ENCODE results near the gene GTF2IRD1. TPM values are rescaled to one million over a fixed set of nuclear protein-coding genes. Genes with fewer than 3 reads are reported as not detected.

The GTF2IRD1 gene
- total RNA-seq, 1 donor from 2014 or later = 18.2 TPM

DNA sequence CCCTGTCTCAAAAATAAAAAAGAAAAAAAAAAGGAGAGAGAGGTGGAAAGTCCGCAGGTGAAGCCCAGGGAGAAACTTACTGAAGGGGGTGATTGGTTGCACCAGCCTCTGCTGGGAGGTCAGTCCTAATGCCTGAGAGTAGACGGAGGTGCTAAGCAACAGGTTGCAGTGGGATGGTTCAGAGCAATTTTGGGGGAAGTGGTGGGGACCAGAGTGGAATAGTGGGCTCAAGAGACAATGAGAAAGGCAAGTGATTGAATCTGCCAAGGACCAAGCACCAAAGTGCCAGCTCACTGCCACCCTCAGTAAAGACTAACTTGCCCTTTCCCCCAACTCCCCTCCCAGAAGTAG is 113.6 kb downstream of the GTF2IRD1 start:
- H3K27me3 ChIP-seq (ENCODE audit: control insufficient read depth, insufficient read depth, low read length) = no peaks in the 10 kb centered on the region
- TF ChIP-seq, protein P1, sequence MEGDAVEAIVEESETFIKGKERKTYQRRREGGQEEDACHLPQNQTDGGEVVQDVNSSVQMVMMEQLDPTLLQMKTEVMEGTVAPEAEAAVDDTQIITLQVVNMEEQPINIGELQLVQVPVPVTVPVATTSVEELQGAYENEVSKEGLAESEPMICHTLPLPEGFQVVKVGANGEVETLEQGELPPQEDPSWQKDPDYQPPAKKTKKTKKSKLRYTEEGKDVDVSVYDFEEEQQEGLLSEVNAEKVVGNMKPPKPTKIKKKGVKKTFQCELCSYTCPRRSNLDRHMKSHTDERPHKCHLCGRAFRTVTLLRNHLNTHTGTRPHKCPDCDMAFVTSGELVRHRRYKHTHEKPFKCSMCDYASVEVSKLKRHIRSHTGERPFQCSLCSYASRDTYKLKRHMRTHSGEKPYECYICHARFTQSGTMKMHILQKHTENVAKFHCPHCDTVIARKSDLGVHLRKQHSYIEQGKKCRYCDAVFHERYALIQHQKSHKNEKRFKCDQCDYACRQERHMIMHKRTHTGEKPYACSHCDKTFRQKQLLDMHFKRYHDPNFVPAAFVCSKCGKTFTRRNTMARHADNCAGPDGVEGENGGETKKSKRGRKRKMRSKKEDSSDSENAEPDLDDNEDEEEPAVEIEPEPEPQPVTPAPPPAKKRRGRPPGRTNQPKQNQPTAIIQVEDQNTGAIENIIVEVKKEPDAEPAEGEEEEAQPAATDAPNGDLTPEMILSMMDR (IDR thresholded peaks at IDR 0.05; ENCODE audit: insufficient read depth, low read length, severe bottlenecking) = no peak
- H3K4me3 ChIP-seq (ENCODE audit: low read depth, low read length) = no peak overlapping the region
- no peak for DNase-seq (ENCODE audit: low read depth)
- no peak for FAIRE-seq
- peaks cover 1% of the 10 kb centered on the region for H3K36me3 ChIP-seq (ENCODE audit: control insufficient read depth, insufficient read depth, low read length)

DNA sequence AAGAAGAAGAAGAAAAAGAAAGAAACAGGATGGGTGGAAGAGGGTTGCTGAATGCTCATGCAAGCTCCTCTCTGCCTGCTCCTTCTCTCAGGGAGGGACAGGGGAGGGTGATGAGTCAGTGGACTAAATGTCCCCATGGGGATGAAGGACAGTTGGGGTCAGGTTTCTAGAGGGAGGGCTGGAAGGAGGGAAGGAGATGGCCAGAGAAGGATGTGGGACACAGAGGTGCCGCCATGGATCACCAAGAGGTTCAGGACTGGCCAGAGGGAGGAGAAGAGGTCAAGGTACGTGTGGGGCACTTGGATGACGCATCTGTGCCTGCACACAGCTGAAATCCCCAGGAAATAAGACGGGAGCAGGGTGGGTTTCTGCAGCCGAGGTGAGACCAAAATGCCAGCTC is 115.0 kb downstream of the GTF2IRD1 start:
- TF ChIP-seq, protein P1 (IDR thresholded peaks at IDR 0.05; ENCODE audit: insufficient read depth, low read length, severe bottlenecking) = no peak
- FAIRE-seq (no peak), DNase-seq (ENCODE audit: low read depth) (no peak)
- no peaks in the 10 kb centered on the region for H3K27me3 ChIP-seq (ENCODE audit: control insufficient read depth, insufficient read depth, low read length)
- peaks cover 1% of the 10 kb centered on the region for H3K36me3 ChIP-seq (ENCODE audit: control insufficient read depth, insufficient read depth, low read length)
- H3K4me3 ChIP-seq (ENCODE audit: low read depth, low read length) = no peak overlapping the region

DNA sequence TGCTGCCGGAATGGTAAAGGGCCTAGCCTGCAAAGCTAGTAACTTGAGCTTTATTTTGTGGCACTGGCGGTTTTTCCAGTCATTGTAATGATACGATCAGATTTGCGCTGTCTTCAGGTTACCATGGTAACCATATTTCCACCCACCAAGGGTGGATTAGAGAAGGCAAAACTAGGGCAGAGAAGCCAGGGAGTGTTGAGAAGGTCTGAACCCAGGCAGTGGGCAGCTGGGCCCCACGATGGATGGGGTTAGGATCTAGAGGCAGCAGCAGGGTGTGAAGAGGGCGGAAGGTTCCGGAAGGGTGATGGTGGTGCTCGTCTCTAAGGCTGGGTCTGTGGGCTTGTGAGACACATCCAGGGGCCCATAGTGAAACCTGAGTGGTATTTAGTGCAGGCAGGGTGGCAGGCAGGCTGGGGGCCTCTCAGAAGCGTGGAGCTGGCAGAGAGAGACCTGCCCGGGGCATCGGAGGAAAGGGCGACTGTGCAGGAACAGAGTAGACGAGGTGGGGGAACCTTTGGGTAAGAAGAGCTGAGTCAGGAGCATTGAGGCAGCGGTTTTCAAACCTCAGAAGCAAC is 115.9 kb downstream of the GTF2IRD1 start:
- Histone ChIP-seq H3K4me3 (ENCODE audit: low read depth, low read length) (no peak overlapping the region), H3K36me3 (ENCODE audit: control insufficient read depth, insufficient read depth, low read length) (no peaks in the 10 kb centered on the region), H3K27me3 (ENCODE audit: control insufficient read depth, insufficient read depth, low read length) (no peaks in the 10 kb centered on the region)
- TF ChIP-seq, protein P1 (IDR thresholded peaks at IDR 0.05; ENCODE audit: insufficient read depth, low read length, severe bottlenecking) = no peak
- no peak for FAIRE-seq
- no peak for DNase-seq (ENCODE audit: low read depth)

DNA sequence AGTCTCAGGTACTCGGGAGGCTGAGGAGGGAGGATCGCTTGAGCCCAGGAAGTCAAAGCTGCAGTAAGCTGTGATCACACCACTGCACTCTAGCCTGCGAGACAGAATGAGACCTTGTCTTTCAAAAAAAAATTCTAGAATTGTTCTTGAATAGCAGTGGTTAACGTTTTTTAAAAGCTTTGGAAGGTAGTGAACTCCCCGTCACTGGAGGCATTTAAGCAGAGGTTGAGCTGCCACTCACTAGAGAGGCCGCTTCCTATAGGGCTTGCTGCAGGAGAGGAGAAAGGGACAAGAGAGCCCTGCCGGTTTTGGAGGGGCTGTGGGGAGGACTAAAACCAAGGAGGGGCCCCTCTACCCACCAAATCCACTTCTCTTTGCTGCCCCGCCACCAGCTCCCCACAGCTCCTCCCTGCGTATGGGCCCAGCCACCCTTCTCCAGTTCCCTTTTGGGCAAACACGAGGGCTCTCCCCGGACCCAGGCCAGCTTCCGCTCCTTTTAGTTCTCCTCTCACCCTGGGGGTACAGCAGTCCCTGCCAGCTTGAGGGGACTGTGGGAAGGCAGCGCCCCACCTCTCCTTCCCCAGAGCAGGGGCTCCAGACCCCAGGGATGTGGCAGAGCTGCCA is 116.9 kb downstream of the GTF2IRD1 start:
- no peak for FAIRE-seq
- DNase-seq (ENCODE audit: low read depth) = no peak
- no peaks in the 10 kb centered on the region for H3K36me3 ChIP-seq (ENCODE audit: control insufficient read depth, insufficient read depth, low read length)
- H3K27me3 ChIP-seq (ENCODE audit: control insufficient read depth, insufficient read depth, low read length) = no peaks in the 10 kb centered on the region
- TF ChIP-seq, protein P1 (IDR thresholded peaks at IDR 0.05; ENCODE audit: insufficient read depth, low read length, severe bottlenecking) = no peak
- no peak overlapping the region for H3K4me3 ChIP-seq (ENCODE audit: low read depth, low read length)

DNA sequence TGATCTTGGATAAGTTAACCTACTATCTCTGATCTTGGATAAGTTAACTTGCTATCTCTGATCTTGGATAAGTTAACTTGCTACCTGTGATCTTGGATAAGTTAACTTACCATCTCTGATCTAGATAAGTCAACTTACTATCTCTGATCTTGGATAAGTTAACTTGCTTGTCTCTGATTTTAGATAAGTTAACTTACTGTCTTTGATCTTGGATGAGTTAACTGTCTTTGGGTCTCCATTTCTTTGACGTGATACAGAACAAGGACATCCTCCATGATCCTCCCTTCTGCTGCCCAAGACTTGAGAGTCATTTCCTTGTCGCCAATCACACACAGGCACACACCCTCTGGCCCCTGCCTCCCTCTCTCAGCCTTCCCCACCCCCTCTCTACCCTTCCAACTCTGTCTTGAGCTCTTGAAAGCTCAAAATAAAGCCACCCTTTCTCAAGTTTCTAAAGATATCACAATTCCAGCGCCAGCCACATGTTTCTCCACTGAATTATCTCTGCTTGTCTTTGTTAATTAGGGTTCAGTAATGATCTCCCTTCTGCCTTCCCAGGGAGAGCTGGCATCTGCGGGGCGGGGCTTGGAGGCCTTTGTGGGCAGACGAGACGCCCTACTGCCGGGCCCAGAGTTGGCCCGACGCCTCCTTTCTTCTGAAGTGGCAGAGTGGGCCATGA is 118.7 kb downstream of the GTF2IRD1 start:
- TF ChIP-seq, protein P1 (IDR thresholded peaks at IDR 0.05; ENCODE audit: insufficient read depth, low read length, severe bottlenecking) = no peak
- DNase-seq (ENCODE audit: low read depth) (no peak), FAIRE-seq (no peak)
- no peaks in the 10 kb centered on the region for H3K36me3 ChIP-seq (ENCODE audit: control insufficient read depth, insufficient read depth, low read length)
- no peaks in the 10 kb centered on the region for H3K27me3 ChIP-seq (ENCODE audit: control insufficient read depth, insufficient read depth, low read length)
- H3K4me3 ChIP-seq (ENCODE audit: low read depth, low read length) = no peak overlapping the region
